GM19372 (cell line): Measurements from ENCODE around the gene DRD4.

ENCODE experiments used
- ATAC-seq: cut with Tn5 transposase; IDR thresholded peaks from one replicate; pipeline ENCODE4 v1.9.1; 2021; ENCODE audit warnings: mild to moderate bottlenecking, low read depth, moderate library complexity; ENCODE audit not compliant: unreplicated experiment

The DRD4 gene

GRCh38 chr11:636511-637332 is at the start of gene DRD4:
DRD4 (plus strand) TSS chr11:637269; CDS start chr11:637305, 36 bp downstream.
- ATAC-seq = no peak

DNA sequence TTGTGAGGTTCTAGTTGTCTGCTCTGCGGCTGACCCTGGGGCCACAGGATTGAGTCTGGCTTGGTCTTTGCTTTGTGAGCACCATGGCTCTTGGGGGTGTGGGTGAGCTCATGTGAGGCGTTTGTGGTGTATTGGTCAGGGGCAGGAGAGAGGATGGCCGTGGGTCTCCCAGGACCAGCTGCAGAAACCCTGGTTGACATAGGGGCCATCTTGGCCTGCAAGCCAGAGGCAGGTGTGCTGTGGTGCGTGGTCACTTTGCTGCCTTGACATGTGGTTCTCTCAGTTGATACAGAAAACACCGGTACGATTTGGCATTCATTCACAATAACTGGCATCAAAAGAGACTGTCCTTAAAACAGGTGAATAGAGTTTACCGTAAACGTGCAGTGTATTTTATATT is 49.5 kb upstream of the DRD4 start:
- ATAC-seq = no peak

GRCh38 chr11:587978-588380 is 49.1 kb upstream of the DRD4 start:
- no peak for ATAC-seq

DNA sequence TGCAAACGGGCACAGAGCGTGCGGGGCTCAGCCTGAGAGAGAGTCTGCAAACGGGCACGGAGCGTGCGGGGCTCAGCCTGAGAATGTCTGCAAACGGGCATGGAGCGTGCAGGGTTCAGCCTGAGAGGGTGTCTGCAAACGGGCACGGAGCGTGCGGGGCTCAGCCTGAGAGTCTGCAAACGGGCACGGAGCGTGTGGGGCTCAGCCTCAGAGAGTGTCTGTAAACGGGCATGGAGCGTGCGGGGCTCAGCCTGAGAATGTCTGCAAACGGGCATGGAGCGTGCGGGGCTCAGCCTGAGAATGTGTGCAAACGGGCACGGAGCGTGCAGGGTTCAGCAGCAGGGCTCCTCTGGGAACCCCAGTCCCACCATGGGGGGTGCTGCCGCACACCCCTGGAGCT is 47.3 kb upstream of the DRD4 start:
- no peak for ATAC-seq

GRCh38 chr11:590997-591396 is 46.1 kb upstream of the DRD4 start:
- no peak for ATAC-seq

DNA sequence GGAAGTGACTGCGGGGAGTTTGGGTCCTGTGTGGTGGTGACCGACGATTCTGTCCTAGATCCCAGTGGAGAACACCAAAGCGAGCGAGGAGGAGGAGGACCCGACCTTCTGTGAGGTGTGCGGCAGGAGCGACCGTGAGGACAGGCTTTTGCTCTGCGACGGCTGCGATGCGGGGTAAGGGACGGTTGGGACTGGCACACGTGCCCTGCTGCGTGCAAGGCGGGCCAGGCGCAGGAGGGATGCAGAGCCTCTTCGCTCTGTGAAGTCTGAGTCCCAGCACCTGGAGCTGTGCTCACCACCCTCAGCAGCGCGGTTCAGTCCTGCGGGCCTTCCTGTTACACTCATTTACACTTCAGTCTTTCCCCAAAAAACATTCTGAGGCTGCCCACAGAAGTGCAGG is 44.6 kb upstream of the DRD4 start:
- ATAC-seq = no peak

- ATAC-seq = no peak
These were observed 44.2 kb upstream of the DRD4 start for GRCh38 chr11:592918-593317.

- no peak for ATAC-seq
These were observed 43.7 kb upstream of the DRD4 start for GRCh38 chr11:593347-593746.

DNA sequence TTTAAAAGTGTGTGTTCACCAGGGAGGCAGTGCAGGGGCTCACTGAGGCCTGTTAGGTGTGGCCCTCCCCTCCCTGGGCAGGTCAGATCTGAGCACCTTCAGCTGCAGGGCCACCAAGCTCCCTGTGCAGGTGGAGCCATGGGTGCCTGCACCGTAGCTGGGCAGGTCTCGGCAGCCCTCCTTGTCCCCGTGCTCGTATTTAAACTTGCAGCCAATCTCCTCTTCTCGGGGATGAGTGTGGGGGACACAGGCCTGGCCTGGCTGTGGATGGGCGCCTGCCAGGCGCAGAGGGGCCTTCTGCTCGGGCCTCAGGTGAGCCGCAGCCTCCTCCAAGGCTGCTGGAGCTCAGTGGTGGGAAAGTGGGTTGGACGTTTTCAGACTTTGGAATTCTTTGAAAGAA is 41.7 kb upstream of the DRD4 start:
- no peak for ATAC-seq

GRCh38 chr11:596374-596773 is 40.7 kb upstream of the DRD4 start:
- no peak for ATAC-seq

DNA sequence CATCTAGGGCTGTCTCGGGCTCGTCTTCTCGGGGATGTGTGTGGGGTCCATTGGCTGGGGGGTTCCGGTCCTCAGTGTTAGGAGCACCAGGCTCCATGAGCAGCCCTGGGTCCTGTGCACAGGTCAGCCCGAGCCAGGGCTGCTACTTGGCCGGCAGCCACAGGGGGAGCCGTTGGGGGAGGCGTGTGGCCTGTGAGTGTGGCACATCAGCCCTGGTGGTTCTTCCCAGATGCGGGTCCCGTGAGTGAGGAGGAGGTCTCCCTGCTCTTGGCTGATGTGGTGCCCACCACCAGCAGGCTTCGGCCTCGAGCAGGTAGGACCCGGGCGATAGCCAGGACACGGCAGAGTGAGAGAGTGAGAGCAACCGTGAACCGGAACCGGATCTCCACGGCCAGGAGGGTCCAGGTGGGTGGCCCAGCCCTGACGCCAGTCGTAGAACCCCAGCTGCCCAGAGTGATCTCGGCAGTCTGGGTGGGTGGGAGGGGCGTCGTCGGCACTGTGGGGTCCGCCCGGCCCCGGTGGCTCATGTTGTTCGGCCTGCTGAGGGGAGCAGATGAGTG is 39.8 kb upstream of the DRD4 start:
- no peak for ATAC-seq

- ATAC-seq = no peak
These were observed 38.9 kb upstream of the DRD4 start for GRCh38 chr11:598005-598680.

GRCh38 chr11:601573-602245 is 35.4 kb upstream of the DRD4 start:
- no peak for ATAC-seq

DNA sequence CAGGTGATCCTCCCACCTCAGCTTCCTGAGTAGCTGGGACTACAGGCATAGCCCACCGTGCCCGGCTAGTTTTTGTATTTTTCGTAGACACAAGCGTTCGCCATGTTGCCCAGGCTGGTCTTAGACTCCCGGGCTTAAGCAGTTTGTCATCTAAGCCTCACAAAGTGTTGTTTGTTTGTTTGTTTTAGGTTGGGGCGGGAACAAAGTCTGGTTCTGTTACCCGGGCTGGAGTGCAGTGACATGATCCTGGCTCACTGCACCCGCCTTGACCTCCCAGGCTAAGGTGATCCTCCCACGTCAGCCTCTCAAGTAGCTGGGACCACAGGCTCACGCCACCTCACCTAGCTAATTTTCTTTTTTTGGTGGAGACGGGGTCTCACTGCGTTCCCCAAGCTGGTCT is 33.9 kb upstream of the DRD4 start:
- no peak for ATAC-seq

DNA sequence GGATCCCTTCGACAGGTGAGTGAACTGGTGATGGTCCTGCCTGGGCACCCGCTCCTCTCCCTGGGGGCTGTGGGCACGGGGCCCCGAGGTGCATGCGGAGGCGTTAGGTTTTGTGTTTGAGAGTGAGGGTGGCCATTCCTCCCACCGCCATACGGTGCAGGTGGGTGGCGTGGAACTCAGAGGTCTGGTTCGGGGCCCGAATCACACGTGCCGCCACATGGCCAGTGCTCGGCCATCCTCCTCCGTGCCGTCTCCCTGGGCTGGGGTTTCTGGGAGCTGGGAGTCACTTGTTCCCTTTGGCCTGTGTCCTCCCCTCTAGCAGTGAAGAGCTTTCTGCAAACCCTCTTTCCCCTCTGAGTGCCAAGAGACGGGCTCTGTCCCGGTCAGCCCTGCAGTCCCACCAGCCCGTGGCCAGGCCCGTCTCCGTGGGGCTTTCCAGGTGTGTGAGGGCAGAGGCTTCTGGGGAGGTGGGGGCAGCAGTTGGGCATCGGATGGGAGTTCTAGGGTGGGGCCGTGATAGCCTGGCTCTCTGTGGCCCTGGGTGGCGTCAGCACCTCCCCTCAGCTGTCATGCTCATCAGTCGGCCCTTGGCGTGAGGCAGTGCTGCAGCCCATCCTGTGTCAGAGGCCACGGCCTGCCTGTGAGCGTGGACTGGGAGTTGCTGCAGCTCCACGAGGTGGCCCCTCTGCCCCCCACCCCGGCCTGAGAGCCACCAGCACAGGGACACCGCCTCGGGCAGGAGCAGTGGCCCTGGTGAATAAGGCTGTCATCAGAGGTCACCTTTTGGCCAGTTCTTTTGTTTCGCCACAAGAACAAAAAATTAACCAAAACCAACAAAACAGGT is 31.6 kb upstream of the DRD4 start:
- no peak for ATAC-seq

GRCh38 chr11:606245-606644 is 30.8 kb upstream of the DRD4 start:
- ATAC-seq = no peak

DNA sequence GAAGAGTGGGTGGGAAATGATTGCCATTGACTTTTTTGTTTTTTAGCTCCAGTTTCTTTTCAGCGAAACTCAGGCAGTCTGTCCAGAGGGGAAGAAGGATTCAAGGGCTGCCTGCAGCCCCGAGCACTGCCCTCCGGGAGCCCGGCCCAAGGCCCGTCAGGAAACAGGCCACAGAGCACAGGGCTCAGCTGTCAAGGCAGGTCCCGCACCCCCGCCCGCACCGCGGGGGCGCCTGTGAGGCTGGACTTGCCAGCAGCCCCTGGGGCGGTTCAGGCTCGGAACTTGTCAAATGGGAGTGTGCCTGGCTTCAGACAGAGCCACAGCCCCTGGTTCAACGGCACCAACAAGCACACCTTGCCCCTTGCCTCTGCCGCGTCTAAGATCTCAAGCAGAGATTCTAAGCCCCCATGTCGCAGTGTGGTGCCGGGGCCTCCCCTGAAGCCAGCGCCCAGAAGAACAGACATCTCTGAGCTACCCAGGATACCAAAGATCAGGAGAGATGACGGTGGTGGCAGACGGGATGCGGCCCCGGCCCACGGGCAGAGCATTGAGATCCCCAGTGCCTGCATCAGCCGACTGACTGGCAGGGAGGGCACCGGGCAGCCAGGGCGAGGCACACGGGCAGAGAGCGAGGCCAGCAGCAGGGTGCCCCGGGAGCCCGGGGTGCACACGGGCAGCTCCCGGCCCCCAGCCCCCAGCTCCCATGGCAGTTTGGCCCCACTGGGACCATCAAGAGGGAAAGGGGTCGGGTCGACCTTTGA is 29.9 kb upstream of the DRD4 start:
- ATAC-seq = no peak

DNA sequence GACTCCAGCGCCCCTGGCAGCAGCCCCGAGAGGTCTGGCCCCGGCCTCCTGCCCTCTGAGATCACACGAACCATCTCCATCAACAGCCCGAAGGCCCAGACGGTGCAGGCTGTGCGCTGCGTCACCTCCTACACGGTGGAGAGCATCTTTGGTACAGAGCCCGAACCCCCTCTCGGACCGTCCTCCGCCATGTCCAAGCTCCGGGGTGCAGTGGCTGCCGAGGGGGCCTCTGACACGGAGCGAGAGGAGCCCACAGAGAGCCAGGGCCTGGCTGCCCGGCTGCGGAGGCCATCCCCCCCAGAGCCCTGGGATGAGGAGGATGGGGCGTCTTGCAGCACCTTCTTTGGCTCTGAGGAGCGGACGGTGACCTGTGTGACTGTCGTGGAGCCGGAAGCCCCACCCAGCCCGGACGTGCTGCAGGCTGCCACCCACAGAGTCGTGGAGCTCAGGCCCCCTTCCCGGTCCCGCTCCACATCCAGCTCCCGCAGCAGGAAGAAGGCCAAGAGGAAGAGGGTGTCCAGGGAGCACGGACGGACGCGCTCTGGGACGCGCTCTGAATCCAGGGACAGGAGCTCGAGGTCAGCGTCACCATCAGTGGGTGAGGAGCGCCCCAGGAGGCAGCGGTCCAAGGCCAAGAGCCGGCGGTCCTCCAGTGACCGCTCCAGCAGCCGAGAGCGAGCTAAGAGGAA is 29.0 kb upstream of the DRD4 start:
- no peak for ATAC-seq

DNA sequence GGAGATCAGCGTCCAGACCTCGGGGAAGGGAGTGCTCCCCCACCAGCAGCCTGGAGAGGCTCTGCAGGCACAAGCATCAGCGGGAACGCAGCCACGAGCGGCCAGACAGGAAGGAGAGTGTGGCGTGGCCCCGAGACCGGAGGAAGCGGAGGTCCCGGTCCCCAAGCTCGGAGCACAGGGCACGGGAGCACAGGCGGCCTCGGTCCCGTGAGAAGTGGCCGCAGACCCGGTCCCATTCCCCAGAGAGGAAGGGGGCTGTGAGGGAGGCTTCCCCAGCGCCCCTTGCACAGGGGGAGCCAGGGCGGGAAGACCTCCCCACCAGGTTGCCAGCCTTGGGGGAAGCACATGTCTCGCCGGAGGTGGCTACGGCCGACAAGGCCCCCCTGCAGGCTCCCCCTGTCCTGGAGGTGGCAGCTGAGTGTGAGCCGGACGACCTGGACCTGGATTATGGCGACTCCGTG is 28.2 kb upstream of the DRD4 start:
- no peak for ATAC-seq
